Measurements from ENCODE around the gene KCND3. TPM values are rescaled to one million over a fixed set of nuclear protein-coding genes. Genes with fewer than 3 reads are reported as not detected.

KCND3 gene
- total RNA-seq, 1 experiment from 2014 or later: 0.15 TPM

DNA sequence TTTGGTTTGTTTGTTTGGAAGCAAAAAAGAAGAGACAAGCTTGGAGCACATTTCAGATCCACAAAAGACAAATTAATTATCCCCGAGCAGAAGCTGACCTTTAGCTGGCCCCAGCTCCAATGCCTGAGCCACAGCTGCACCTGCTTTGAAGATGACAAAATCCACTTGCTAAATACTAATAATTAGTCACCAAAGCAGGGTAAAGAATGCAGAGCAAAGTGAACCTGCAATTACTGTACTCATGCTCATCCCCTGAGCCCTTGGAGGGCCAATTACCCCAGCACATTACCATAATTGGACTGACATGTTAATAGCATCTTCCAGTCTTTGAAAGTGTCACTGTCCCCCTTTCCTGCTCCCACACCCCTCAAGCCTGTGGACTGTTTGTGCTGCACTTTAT lies 38.2 kb upstream of the KCND3 start:
- WGBS (ENCODE audit: extremely low coverage, insufficient read length, low lambda C conversion rate): no CpG with 5 or more reads among the region's 1 CpG
- no peak overlapping the region for H3K4ac ChIP-seq (ENCODE audit: low read depth, low read length)
- no peak overlapping the region for H3T11ph ChIP-seq (ENCODE audit: low read length)
- H3K79me2 ChIP-seq (ENCODE audit: insufficient read depth, low read length): no peaks in the 10 kb centered on the region
- H2BK20ac ChIP-seq (ENCODE audit: low read depth, low read length, poor library complexity, severe bottlenecking): no peak overlapping the region
- no peak overlapping the region for H2BK12ac ChIP-seq (ENCODE audit: insufficient read length, low read depth, low read length)
- no peak overlapping the region for H3K56ac ChIP-seq (ENCODE audit: insufficient read length, low read depth, low read length)
- Mint-ChIP-seq H3K27me3 (ENCODE audit: low read depth) (peaks cover 8% of the 10 kb centered on the region), H3K9me3 (no peaks in the 10 kb centered on the region; a peak in 1 of 5 replicates), H3K4me1 (no peaks in the 10 kb centered on the region), H3K4me3 (no peak overlapping the region), H3K36me3 (ENCODE audit: insufficient read depth in 1 of 3, low read depth in 3 of 3) (no peaks in the 10 kb centered on the region), H3K27ac (no peak overlapping the region)
- no peak overlapping the region for H3K4me2 ChIP-seq (ENCODE audit: insufficient read depth, insufficient read length, low read length)
- no peak overlapping the region for H3K9ac ChIP-seq (ENCODE audit: extremely low read depth, insufficient read length, low read length)
- H3K23ac ChIP-seq (ENCODE audit: insufficient read length, low read depth, low read length): no peak overlapping the region
- no peaks in the 10 kb centered on the region for H3K79me1 ChIP-seq (ENCODE audit: insufficient read depth, low read depth, low read length, poor library complexity, severe bottlenecking)
- no peak overlapping the region for H4K8ac ChIP-seq (replicated peaks; ENCODE audit: insufficient read length, low read depth, low read length)
- H3K9me3 ChIP-seq (ENCODE audit: control insufficient read depth, low read depth, low read length): no peaks in the 10 kb centered on the region
- TF ChIP-seq, protein P1, sequence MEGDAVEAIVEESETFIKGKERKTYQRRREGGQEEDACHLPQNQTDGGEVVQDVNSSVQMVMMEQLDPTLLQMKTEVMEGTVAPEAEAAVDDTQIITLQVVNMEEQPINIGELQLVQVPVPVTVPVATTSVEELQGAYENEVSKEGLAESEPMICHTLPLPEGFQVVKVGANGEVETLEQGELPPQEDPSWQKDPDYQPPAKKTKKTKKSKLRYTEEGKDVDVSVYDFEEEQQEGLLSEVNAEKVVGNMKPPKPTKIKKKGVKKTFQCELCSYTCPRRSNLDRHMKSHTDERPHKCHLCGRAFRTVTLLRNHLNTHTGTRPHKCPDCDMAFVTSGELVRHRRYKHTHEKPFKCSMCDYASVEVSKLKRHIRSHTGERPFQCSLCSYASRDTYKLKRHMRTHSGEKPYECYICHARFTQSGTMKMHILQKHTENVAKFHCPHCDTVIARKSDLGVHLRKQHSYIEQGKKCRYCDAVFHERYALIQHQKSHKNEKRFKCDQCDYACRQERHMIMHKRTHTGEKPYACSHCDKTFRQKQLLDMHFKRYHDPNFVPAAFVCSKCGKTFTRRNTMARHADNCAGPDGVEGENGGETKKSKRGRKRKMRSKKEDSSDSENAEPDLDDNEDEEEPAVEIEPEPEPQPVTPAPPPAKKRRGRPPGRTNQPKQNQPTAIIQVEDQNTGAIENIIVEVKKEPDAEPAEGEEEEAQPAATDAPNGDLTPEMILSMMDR (conservative IDR thresholded peaks at IDR 0.05): no peak
- H4K20me1 ChIP-seq (ENCODE audit: control insufficient read depth, insufficient read depth, insufficient read length): no peaks in the 10 kb centered on the region
- no peak overlapping the region for H2AFZ ChIP-seq (ENCODE audit: low read length)
- no peak overlapping the region for H3K18ac ChIP-seq (ENCODE audit: insufficient read length, low read depth, low read length)
- no peak overlapping the region for H2BK120ac ChIP-seq (ENCODE audit: low read depth, low read length, poor library complexity, severe bottlenecking)
- no peaks in the 10 kb centered on the region for H3K27me3 ChIP-seq (ENCODE audit: insufficient read depth, low read length)
- DNase-seq: no peak
- no peak overlapping the region for H2BK5ac ChIP-seq (ENCODE audit: insufficient read length, low read length)
- H3K14ac ChIP-seq (ENCODE audit: insufficient read depth, low read length): no peak overlapping the region
- H3K4me1 ChIP-seq (ENCODE audit: insufficient read depth, low read length): no peaks in the 10 kb centered on the region
- no peak overlapping the region for H4K5ac ChIP-seq (ENCODE audit: insufficient read length, low read depth, low read length)
- no peak overlapping the region for H3K27ac ChIP-seq (ENCODE audit: insufficient read length, low read depth, low read length)
- no peaks in the 10 kb centered on the region for H3K23me2 ChIP-seq (ENCODE audit: insufficient read length, low read depth, low read length, poor library complexity, severe bottlenecking)
- no peak overlapping the region for H2BK15ac ChIP-seq (ENCODE audit: low read depth, low read length)
- H4K91ac ChIP-seq (ENCODE audit: insufficient read length, low read depth, low read length): no peak overlapping the region
- H2AK5ac ChIP-seq (ENCODE audit: insufficient read length, low read length): no peak overlapping the region

Measured in H9 (cell line).